K562 (cell line): Measurements from ENCODE around the gene CPA3. TPM values are rescaled to one million over a fixed set of nuclear protein-coding genes. Genes with fewer than 3 reads are reported as not detected.

ENCODE experiments used
- ATAC-seq: fragments of 200-7000 bp; cut with Tn5 transposase; 3 replicates; pipeline ENCODE4 v1.9.1; 2020; ENCODE audit warnings: moderate library complexity
- BruUV-seq: library from RNA; stranded (reverse); fragments of 400-500 nt; replicated peaks from 2 replicates; lab custom pipeline; 2021; lab: Mats Ljungman, UMichigan
- CTCF ChIA-PET: fragments of 300-600 bp; formaldehyde crosslinking; extraction: SDS; loops from one replicate; lab custom pipeline; 2021; ENCODE audit warnings: low intra/inter-chr PET ratio; lab: Yijun Ruan, JAX
- POLR2A ChIA-PET: fragments of 300-600, 350-650 bp; sonication (Branson Sonifier 250); formaldehyde crosslinking; extraction: SDS; loops from one replicate; lab custom pipeline; 2021; ENCODE audit warnings: antibody characterized with exemption, inconsistent platforms; lab: Yijun Ruan, JAX
- DNase-seq, 4 experiments: peaks; one replicate each; pipeline versions ENCODE4 v3.0.0 to v3.0.0-alpha.2; 2011 to 2018; ENCODE audit warnings: low spot score in 3 of 4, mixed read lengths in 3 of 4; ENCODE audit errors: extremely low read depth in 1 of 4
- FAIRE-seq: peaks from 2 replicates; lab custom pipeline; 2011; peaks lifted over from hg19 to GRCh38; lab: Jason Lieb, UNC
- H2AFZ ChIP-seq: 2 replicates; pipeline ENCODE4 v1.6.0; 2011; ENCODE audit warnings: low read depth, low read length, control low read depth, inconsistent platforms
- H3K27ac ChIP-seq: fragments of 200-600 bp; 3 replicates; pipeline ENCODE4 v1.8.0; 2011; ENCODE audit warnings: low read depth, mild to moderate bottlenecking, control low read depth, inconsistent platforms, low read length, moderate library complexity, mixed read lengths; ENCODE audit errors: extremely low read depth
- H3K27me3 ChIP-seq, 2 experiments: fragments of 300-600 bp in 1 of 2; 2 replicates in 1 of 2; 3 replicates in 1 of 2; pipeline versions ENCODE4 v1.6.0 to v1.8.0; 2011; ENCODE audit warnings: inconsistent platforms in 2 of 2, low read length in 2 of 2, mild to moderate bottlenecking in 1 of 2, mixed read lengths in 1 of 2, moderate library complexity in 1 of 2; ENCODE audit not compliant: control insufficient read depth in 2 of 2, insufficient read depth in 2 of 2
- H3K36me3 ChIP-seq: fragments of 300-600 bp; 3 replicates; pipeline ENCODE4 v1.8.0; 2011; ENCODE audit warnings: mild to moderate bottlenecking, low read length, inconsistent platforms; ENCODE audit not compliant: control insufficient read depth, insufficient read depth
- H3K4me1 ChIP-seq, 2 experiments: fragments of 200-600 bp in 1 of 2; replicated peaks in 1 of 2; 2 replicates in 1 of 2; 3 replicates in 1 of 2; pipeline versions ENCODE4 v1.5.1 to v1.8.0; 2011; ENCODE audit warnings: inconsistent platforms in 2 of 2, low read length in 2 of 2, mild to moderate bottlenecking in 1 of 2, mixed read lengths in 1 of 2, moderate library complexity in 1 of 2; ENCODE audit not compliant: control insufficient read depth in 2 of 2, insufficient read depth in 2 of 2
- H3K4me2 ChIP-seq: 2 replicates; pipeline ENCODE4 v1.6.1; 2011; ENCODE audit warnings: low read length, control low read depth, inconsistent platforms, mixed read lengths; ENCODE audit not compliant: insufficient read depth
- H3K4me3 ChIP-seq: fragments of 200-600 bp; sonication (generic), shearing (Covaris generic); 2 replicates; pipeline ENCODE4 v1.5.1; 2016; ENCODE audit warnings: control low read depth, inconsistent platforms
- H3K79me2 ChIP-seq: fragments of 200-600 bp; 3 replicates; pipeline ENCODE4 v1.8.0; 2011; ENCODE audit warnings: low read length, inconsistent platforms; ENCODE audit not compliant: control insufficient read depth, insufficient read depth
- H3K9ac ChIP-seq, 2 experiments: 2 replicates each; pipeline versions ENCODE4 v1.6.0 to v1.6.1; 2011; ENCODE audit warnings: low read depth in 2 of 2, low read length in 2 of 2, control low read depth in 1 of 2, inconsistent platforms in 1 of 2, mild to moderate bottlenecking in 1 of 2, mixed read lengths in 1 of 2; ENCODE audit not compliant: insufficient read depth in 1 of 2
- H3K9me1 ChIP-seq: one replicate; pipeline ENCODE4 v1.6.0; 2011; ENCODE audit warnings: inconsistent platforms, mild to moderate bottlenecking, low read length, moderate library complexity; ENCODE audit not compliant: control insufficient read depth, insufficient read depth
- H3K9me3 ChIP-seq: replicated peaks from 2 replicates; pipeline ENCODE4 v1.5.1; 2011; ENCODE audit warnings: low read depth, low read length, inconsistent platforms; ENCODE audit not compliant: control insufficient read depth, insufficient read depth
- H4K20me1 ChIP-seq: replicated peaks from 2 replicates; pipeline ENCODE4 v1.6.1; 2011; ENCODE audit warnings: low read length, inconsistent platforms, mixed read lengths; ENCODE audit not compliant: control insufficient read depth, insufficient read depth
- CBX5 ChIP-seq: IDR thresholded peaks from 2 replicates; pipeline ENCODE4 v1.6.1; 2014; ENCODE audit warnings: low read depth, borderline replicate concordance
- EGR1 ChIP-seq: fragments of 450-650 bp; conservative IDR thresholded peaks from 2 replicates; pipeline ENCODE4 v1.6.1; 2017; ENCODE audit warnings: mild to moderate bottlenecking
- ETV6 ChIP-seq, 3 experiments: fragments of 150-350 bp in 1 of 3; sonication (generic) in 1 of 3; formaldehyde crosslinking in 1 of 3; IDR thresholded peaks; 2 replicates each; pipeline versions ENCODE4 v1.6.1 to v1.8.0; 2014 to 2022; ENCODE audit warnings: borderline replicate concordance in 2 of 3, low read depth in 2 of 3, antibody characterized with exemption in 1 of 3, low read length in 1 of 3, mild to moderate bottlenecking in 1 of 3, missing genetic modification reagents in 1 of 3
- GATAD2B ChIP-seq: fragments of 450-650 bp; IDR thresholded peaks from 2 replicates; pipeline ENCODE4 v1.6.1; 2017; ENCODE audit warnings: mild to moderate bottlenecking, borderline replicate concordance
- HBP1 ChIP-seq: fragments of 450-650 bp; formaldehyde crosslinking; IDR thresholded peaks from 2 replicates; pipeline ENCODE4 v1.4.0; 2022; ENCODE audit warnings: missing genetic modification characterization
- HDAC1 ChIP-seq, 2 experiments: fragments of 450-650 bp; IDR thresholded peaks; 2 replicates each; pipeline ENCODE4 v1.6.1; 2016 to 2017; ENCODE audit warnings: inconsistent platforms in 1 of 2, mild to moderate bottlenecking in 1 of 2, moderate library complexity in 1 of 2
- HNRNPH1 ChIP-seq: fragments of 200-400 bp; formaldehyde crosslinking; optimal IDR thresholded peaks from 2 replicates; pipeline ENCODE3; 2017; ENCODE audit warnings: low read depth, mild to moderate bottlenecking, low read length, moderate library complexity
- JUNB ChIP-seq: fragments of 450-650 bp; formaldehyde crosslinking; conservative IDR thresholded peaks from 2 replicates; pipeline ENCODE4 v1.4.0; 2020; ENCODE audit warnings: mild to moderate bottlenecking
- POLR3G ChIP-seq: IDR thresholded peaks from 2 replicates; pipeline ENCODE4 v1.6.1; 2011; ENCODE audit not compliant: insufficient read length, insufficient replicate concordance; ENCODE audit errors: extremely low read depth
- RAD51 ChIP-seq: fragments of 450-650 bp; IDR thresholded peaks from 2 replicates; pipeline ENCODE4 v1.7.1; 2016; ENCODE audit warnings: low read depth, mild to moderate bottlenecking, borderline replicate concordance
- ZNF696 ChIP-seq: fragments of 250-450 bp; sonication (Bioruptor Pico); conservative IDR thresholded peaks from 2 replicates; pipeline ENCODE4 v1.4.0; 2020; ENCODE audit warnings: mild to moderate bottlenecking, moderate library complexity
- in situ Hi-C: fragments of 300-500 bp; cut with MboI; formaldehyde crosslinking; loops from 4 replicates; pipeline ENCODE4 v1.15.0; 2018; ENCODE audit warnings: inconsistent platforms, mixed read lengths
- intact Hi-C: fragments of 100-400 bp; cut with micrococcal nuclease; formaldehyde crosslinking; loops from 2 replicates; pipeline ENCODE4 v1.14.2; 2022
- polyA plus RNA-seq, 8 experiments: library from polyadenylated mRNA; depleted of rRNA in 4 of 8; stranded (reverse) in 5 of 8; unstranded in 3 of 8; fragments of >200 nt; fragmentation: Nextera tagmentation in 2 of 8; fragmentation: Illumina TruSeq in 1 of 8; extraction: Ambion mirVana in 2 of 8; extraction: Trizol in 1 of 8; gene quantifications; 2 replicates each; pipeline versions ENCODE4 v1.2.1 to v1.2.3, GENCODE V29; 2011 to 2014; ENCODE audit warnings: inconsistent platforms in 1 of 8, missing spikeins in 1 of 8
- total RNA-seq, 7 experiments: library from RNA; depleted of rRNA in 6 of 7; stranded (reverse); fragments of >200 nt in 6 of 7; fragmentation: Illumina TruSeq in 2 of 7; extraction: Trizol in 2 of 7; gene quantifications; 2 replicates each; pipeline versions ENCODE4 v1.2.1 to v1.2.3, GENCODE V29; 2011 to 2021; ENCODE audit warnings: low replicate concordance in 1 of 7
- TF ChIP-seq, protein P1 (sequence below): fragments of 450-650 bp; formaldehyde crosslinking; IDR thresholded peaks from 2 replicates; pipeline ENCODE4 v1.4.0; 2020; ENCODE audit warnings: mild to moderate bottlenecking, moderate library complexity
- TF ChIP-seq, protein P2 (sequence below): fragments of 150-350 bp; IDR thresholded peaks from 2 replicates; pipeline ENCODE4 v1.6.1; 2014; ENCODE audit warnings: low read depth, mild to moderate bottlenecking, low read length, borderline replicate concordance

CPA3 gene
- total and polyA plus RNA-seq, 9 of the 15 experiments (the other 6 are each of a cell fraction or from before 2014, with no cell fraction given) = not detected

DNA sequence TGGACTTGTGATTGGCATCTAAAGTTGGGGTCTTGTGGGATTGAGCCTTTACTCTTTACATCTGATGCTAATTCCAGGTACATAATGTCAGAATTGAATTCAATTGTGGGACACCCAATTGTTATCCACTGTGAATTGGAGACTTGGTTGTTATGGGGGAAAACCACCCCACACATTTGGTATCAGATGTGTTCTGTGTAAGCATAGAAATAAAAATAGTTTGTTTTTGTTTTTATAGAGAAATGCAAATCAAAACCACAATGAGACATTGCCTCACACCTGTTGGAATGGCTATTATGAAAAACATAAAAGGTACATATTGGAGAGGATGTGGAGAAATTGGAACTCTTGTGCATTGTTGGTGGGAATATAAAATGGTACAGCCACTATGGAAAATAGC, 58.5 kb downstream of the CPA3 start:
- no peak overlapping the region for H3K4me2 ChIP-seq
- H3K9me3 ChIP-seq = no peaks in the 10 kb centered on the region
- BruUV-seq = no TSS peak
- H3K9ac ChIP-seq = no peak overlapping the region
- in situ Hi-C loops (no loop called here), intact Hi-C loops (no loop called here)
- no peak for DNase-seq
- no peak overlapping the region for H3K27ac ChIP-seq
- no peaks in the 10 kb centered on the region for H4K20me1 ChIP-seq
- no peaks in the 10 kb centered on the region for H3K4me1 ChIP-seq
- ChIA-PET CTCF (no interaction called here), POLR2A (no interaction called here)
- no peaks in the 10 kb centered on the region for H3K27me3 ChIP-seq
- no peaks in the 10 kb centered on the region for H3K79me2 ChIP-seq
- ATAC-seq = no peak
- no peak for FAIRE-seq
- no peak overlapping the region for H3K4me3 ChIP-seq
- TF ChIP-seq HBP1 (CRISPR knock-in tag) = no peak
- TF ChIP-seq, protein P1, sequence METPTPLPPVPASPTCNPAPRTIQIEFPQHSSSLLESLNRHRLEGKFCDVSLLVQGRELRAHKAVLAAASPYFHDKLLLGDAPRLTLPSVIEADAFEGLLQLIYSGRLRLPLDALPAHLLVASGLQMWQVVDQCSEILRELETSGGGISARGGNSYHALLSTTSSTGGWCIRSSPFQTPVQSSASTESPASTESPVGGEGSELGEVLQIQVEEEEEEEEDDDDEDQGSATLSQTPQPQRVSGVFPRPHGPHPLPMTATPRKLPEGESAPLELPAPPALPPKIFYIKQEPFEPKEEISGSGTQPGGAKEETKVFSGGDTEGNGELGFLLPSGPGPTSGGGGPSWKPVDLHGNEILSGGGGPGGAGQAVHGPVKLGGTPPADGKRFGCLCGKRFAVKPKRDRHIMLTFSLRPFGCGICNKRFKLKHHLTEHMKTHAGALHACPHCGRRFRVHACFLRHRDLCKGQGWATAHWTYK (CRISPR knock-in tag) = no peak
- TF ChIP-seq, protein P2, sequence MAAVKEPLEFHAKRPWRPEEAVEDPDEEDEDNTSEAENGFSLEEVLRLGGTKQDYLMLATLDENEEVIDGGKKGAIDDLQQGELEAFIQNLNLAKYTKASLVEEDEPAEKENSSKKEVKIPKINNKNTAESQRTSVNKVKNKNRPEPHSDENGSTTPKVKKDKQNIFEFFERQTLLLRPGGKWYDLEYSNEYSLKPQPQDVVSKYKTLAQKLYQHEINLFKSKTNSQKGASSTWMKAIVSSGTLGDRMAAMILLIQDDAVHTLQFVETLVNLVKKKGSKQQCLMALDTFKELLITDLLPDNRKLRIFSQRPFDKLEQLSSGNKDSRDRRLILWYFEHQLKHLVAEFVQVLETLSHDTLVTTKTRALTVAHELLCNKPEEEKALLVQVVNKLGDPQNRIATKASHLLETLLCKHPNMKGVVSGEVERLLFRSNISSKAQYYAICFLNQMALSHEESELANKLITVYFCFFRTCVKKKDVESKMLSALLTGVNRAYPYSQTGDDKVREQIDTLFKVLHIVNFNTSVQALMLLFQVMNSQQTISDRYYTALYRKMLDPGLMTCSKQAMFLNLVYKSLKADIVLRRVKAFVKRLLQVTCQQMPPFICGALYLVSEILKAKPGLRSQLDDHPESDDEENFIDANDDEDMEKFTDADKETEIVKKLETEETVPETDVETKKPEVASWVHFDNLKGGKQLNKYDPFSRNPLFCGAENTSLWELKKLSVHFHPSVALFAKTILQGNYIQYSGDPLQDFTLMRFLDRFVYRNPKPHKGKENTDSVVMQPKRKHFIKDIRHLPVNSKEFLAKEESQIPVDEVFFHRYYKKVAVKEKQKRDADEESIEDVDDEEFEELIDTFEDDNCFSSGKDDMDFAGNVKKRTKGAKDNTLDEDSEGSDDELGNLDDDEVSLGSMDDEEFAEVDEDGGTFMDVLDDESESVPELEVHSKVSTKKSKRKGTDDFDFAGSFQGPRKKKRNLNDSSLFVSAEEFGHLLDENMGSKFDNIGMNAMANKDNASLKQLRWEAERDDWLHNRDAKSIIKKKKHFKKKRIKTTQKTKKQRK = no peak
- no peak for TF ChIP-seq CBX5
- no peak for TF ChIP-seq HDAC1 (IDR thresholded peaks at IDR 0.05)
- TF ChIP-seq ETV6 (IDR thresholded peaks at IDR 0.05; ENCODE audit: borderline replicate concordance in 1 of 2, low read depth in 2 of 2, low read length in 1 of 2) = no peak
- TF ChIP-seq ETV6 (CRISPR knock-in tag; IDR thresholded peaks at IDR 0.05; ENCODE audit: borderline replicate concordance) = no peak
- no peak for TF ChIP-seq HNRNPH1
- no peak for TF ChIP-seq POLR3G
- no peak for TF ChIP-seq GATAD2B
- TF ChIP-seq EGR1 = no peak
- TF ChIP-seq RAD51 = no peak
- no peak for TF ChIP-seq ZNF696 (CRISPR knock-in tag)
- no peak for TF ChIP-seq JUNB (CRISPR knock-in tag)
- no peak overlapping the region for H2AFZ ChIP-seq
- no peaks in the 10 kb centered on the region for H3K36me3 ChIP-seq
- no peaks in the 10 kb centered on the region for H3K9me1 ChIP-seq
